Motor neuron (in vitro differentiated cells): ENCODE data around the gene ATE1. TPM values are rescaled to one million over a fixed set of nuclear protein-coding genes. Genes with fewer than 3 reads are reported as not detected.
"Not testable (repeated sequence)": the region's sequence is repeated elsewhere in the genome, so short reads cannot be mapped to it uniquely, and the experiment has no call there.

ENCODE experiments used
- ATAC-seq, 8 experiments: fragments of 200-7000 bp; cut with Tn5 transposase; replicated peaks in 6 of 8; 2 replicates each; pipeline ENCODE4 v1.8.0; 2021; ENCODE audit warnings: mild to moderate bottlenecking in 8 of 8, moderate library complexity in 8 of 8
- H3K27ac ChIP-seq, 2 donors: fragments of 250-450 bp; sonication (Bioruptor Pico); 2 replicates each; pipeline ENCODE4 v1.9.0; 2021; ENCODE audit warnings: antibody characterized with exemption in 2 of 2, mild to moderate bottlenecking in 2 of 2, moderate library complexity in 1 of 2
- H3K4me1 ChIP-seq, 2 donors: fragments of 250-450 bp; sonication (Bioruptor Pico); replicated peaks in 1 of 2; 2 replicates each; pipeline ENCODE4 v1.6.1; 2021; ENCODE audit warnings: antibody characterized with exemption in 2 of 2, mild to moderate bottlenecking in 2 of 2, moderate library complexity in 1 of 2
- H3K4me3 ChIP-seq, 5 donors: fragments of 250-450 bp; sonication (Bioruptor Pico); 2 replicates each; pipeline ENCODE4 v1.9.0; 2021; ENCODE audit warnings: antibody characterized with exemption in 5 of 5, mild to moderate bottlenecking in 5 of 5, moderate library complexity in 4 of 5
- WGBS, 10 experiments: fragments of 450-650 bp; shearing (Covaris generic); methylation state at CpG; one replicate each; pipeline ENCODE4 v1.0.0; 2022; 5-methylcytosine and 5-hydroxymethylcytosine counted together
- in situ Hi-C, 9 experiments: fragments of 400-800 bp; cut with MboI; loops; one replicate each; pipeline ENCODE4 v1.15.0; 2021; ENCODE audit warnings: low sequenced_read_pairs in 9 of 9, low pct_unique_long_range_greater_than_20kb in 2 of 9; ENCODE audit not compliant: unreplicated experiment in 9 of 9
- total RNA-seq, 8 experiments: library from RNA; unstranded; fragments of 300-600 nt; gene quantifications; 2 replicates each; pipeline versions ENCODE4 v1.2.3 to v1.2.4, GENCODE V29; 2022

ATE1 gene
- total RNA-seq, 8 experiments from 2014 or later: 23.9 to 36.9 (median 31.7) TPM

- no peak for ATAC-seq
- Histone ChIP-seq H3K4me1 (peaks cover 8 to 32% of the 10 kb centered on the region in 2 donors), H3K4me3 (no peak overlapping the region), H3K27ac (no peak overlapping the region)
- in situ Hi-C loops: no loop called here
- 71 to 96% (median 85%) methylated on average over 2 to 4 of the region's 4 CpGs for WGBS, 10 experiments
Measured at GRCh38 chr10:121834757-121835156, 93.1 kb downstream of the ATE1 start.

GRCh38 chr10:121833387-121833786, 94.4 kb downstream of the ATE1 start:
- Histone ChIP-seq H3K27ac (no peak overlapping the region), H3K4me3 (no peak overlapping the region), H3K4me1 (peaks cover 8 to 32% of the 10 kb centered on the region in 2 donors)
- in situ Hi-C loops: no loop called here
- no peak for ATAC-seq
- 33 to 100% (median 77%) methylated on average over 1 of the region's 1 CpG; no CpG with 5 or more reads in 3 of the 10 experiments for WGBS, 10 experiments

GRCh38 chr10:121832647-121833046, 95.2 kb downstream of the ATE1 start:
- in situ Hi-C loops: no loop called here
- H3K27ac ChIP-seq: no peak overlapping the region
- no peak overlapping the region for H3K4me3 ChIP-seq
- H3K4me1 ChIP-seq: peaks cover 8 to 27% of the 10 kb centered on the region in 2 donors
- 95 to 100% (median 100%) methylated on average over 1 to 3 of the region's 3 CpGs; no CpG with 5 or more reads in 5 of the 10 experiments for WGBS, 10 experiments
- no peak for ATAC-seq

GRCh38 chr10:121831777-121832176, 96.1 kb downstream of the ATE1 start:
- 50 to 100% (median 100%) methylated on average over 1 of the region's 1 CpG; no CpG with 5 or more reads in 3 of the 10 experiments for WGBS, 10 experiments
- H3K4me3 ChIP-seq: no peak overlapping the region
- peaks cover 8 to 27% of the 10 kb centered on the region in 2 donors for H3K4me1 ChIP-seq
- peak in 6 of 8 experiments; percentile 23 to 68 (median 52) for ATAC-seq
- in situ Hi-C loops: no loop called here
- H3K27ac ChIP-seq: no peak overlapping the region

GRCh38 chr10:121831237-121831636, 96.6 kb downstream of the ATE1 start:
- no peak for ATAC-seq
- H3K4me3 ChIP-seq: no peak overlapping the region
- 81 to 100% (median 96%) methylated on average over 1 to 6 of the region's 6 CpGs for WGBS, 10 experiments
- peaks cover 8 to 27% of the 10 kb centered on the region in 2 donors for H3K4me1 ChIP-seq
- no peak overlapping the region for H3K27ac ChIP-seq
- in situ Hi-C loops: no loop called here

GRCh38 chr10:121830101-121830500, 97.7 kb downstream of the ATE1 start:
- H3K4me3 ChIP-seq: no peak overlapping the region
- H3K4me1 ChIP-seq: peaks cover 8 to 19% of the 10 kb centered on the region in 2 donors
- no peak for ATAC-seq
- in situ Hi-C loops: no loop called here
- 82 to 100% (median 100%) methylated on average over 1 to 2 of the region's 2 CpGs; no CpG with 5 or more reads in 3 of the 10 experiments for WGBS, 10 experiments
- H3K27ac ChIP-seq: no peak overlapping the region

- 50 to 100% (median 88%) methylated on average over 1 to 5 of the region's 5 CpGs; no CpG with 5 or more reads in 2 of the 10 experiments for WGBS, 10 experiments
- Histone ChIP-seq H3K4me1 (peaks cover 8 to 10% of the 10 kb centered on the region in 2 donors), H3K27ac (no peak overlapping the region), H3K4me3 (no peak overlapping the region)
- no peak for ATAC-seq
- in situ Hi-C loops: no loop called here
Measured at GRCh38 chr10:121828045-121828444, 99.8 kb downstream of the ATE1 start.

- H3K27ac ChIP-seq, ATAC-seq, H3K4me1 ChIP-seq, in situ Hi-C loops, H3K4me3 ChIP-seq: not testable (repeated sequence)
- 63 to 100% (median 98%) methylated on average over 2 to 5 of the region's 5 CpGs; no CpG with 5 or more reads in 3 of the 10 experiments for WGBS, 10 experiments
Measured at GRCh38 chr10:121826773-121827172, 101.1 kb downstream of the ATE1 start.

GRCh38 chr10:121823993-121824463, 103.8 kb downstream of the ATE1 start:
- Histone ChIP-seq H3K27ac (no peak overlapping the region), H3K4me3 (no peak overlapping the region), H3K4me1 (no peaks in the 10 kb centered on the region)
- peak in 5 of 8 experiments; percentile 50 to 81 (median 80) for ATAC-seq
- 0 to 93% (median 51%) methylated on average over 1 to 4 of the region's 5 CpGs; no CpG with 5 or more reads in 3 of the 10 experiments for WGBS, 10 experiments
- in situ Hi-C loops: no loop called here

- no peak overlapping the region for H3K27ac ChIP-seq
- WGBS, 10 experiments: 78 to 100% (median 100%) methylated on average over 1 to 2 of the region's 3 CpGs; no CpG with 5 or more reads in 4 of the 10 experiments
- no peak for ATAC-seq
- H3K4me3 ChIP-seq: no peak overlapping the region
- H3K4me1 ChIP-seq: no peaks in the 10 kb centered on the region
- in situ Hi-C loops: no loop called here
Measured at GRCh38 chr10:121822724-121823123, 105.1 kb downstream of the ATE1 start.

- ATAC-seq: no peak
- Histone ChIP-seq H3K4me3 (no peak overlapping the region), H3K27ac (no peak overlapping the region), H3K4me1 (no peaks in the 10 kb centered on the region)
- 50 to 100% (median 83%) methylated on average over 1 of the region's 1 CpG; no CpG with 5 or more reads in 5 of the 10 experiments for WGBS, 10 experiments
- in situ Hi-C loops: no loop called here
Measured at GRCh38 chr10:121822180-121822579, 105.7 kb downstream of the ATE1 start.

- WGBS, 10 experiments: 9 to 100% (median 87%) methylated on average over 1 to 2 of the region's 2 CpGs
- peak in 1 of 8 experiments; percentile 65 for ATAC-seq
- in situ Hi-C loops: no loop called here
- Histone ChIP-seq H3K4me3 (no peak overlapping the region), H3K27ac (no peak overlapping the region), H3K4me1 (peaks cover 0 to 6% of the 10 kb centered on the region in 2 donors)
Measured at GRCh38 chr10:121819049-121819448, 108.8 kb downstream of the ATE1 start.

GRCh38 chr10:121818599-121818998, 109.2 kb downstream of the ATE1 start:
- in situ Hi-C loops: no loop called here
- H3K27ac ChIP-seq: no peak overlapping the region
- H3K4me3 ChIP-seq: no peak overlapping the region
- ATAC-seq: no peak
- WGBS, 10 experiments: 50 to 100% (median 69%) methylated on average over 1 to 2 of the region's 2 CpGs; no CpG with 5 or more reads in 2 of the 10 experiments
- H3K4me1 ChIP-seq: peaks cover 4 to 11% of the 10 kb centered on the region in 2 donors

GRCh38 chr10:121816197-121816596, 111.6 kb downstream of the ATE1 start:
- Histone ChIP-seq H3K27ac (no peak overlapping the region), H3K4me1 (peaks cover 9 to 21% of the 10 kb centered on the region in 2 donors), H3K4me3 (no peak overlapping the region)
- in situ Hi-C loops: no loop called here
- ATAC-seq: peak in 2 of 8 experiments; percentile 96 to 97
- WGBS, 10 experiments: 89 to 100% (median 100%) methylated on average over 1 of the region's 1 CpG; no CpG with 5 or more reads in 5 of the 10 experiments
